Tibial nerve (tissue), 4 donors: Measurements from ENCODE around the gene KCNC3.

Source experiments
- CTCF ChIP-seq, 5 experiments: fragments of 200-600 bp in 3 of 5; fragments of 450-650 bp in 2 of 5; sonication (generic) in 3 of 5; IDR thresholded peaks; one replicate each; pipeline ENCODE4 v1.5.1; 2016 to 2019; ENCODE audit warnings: antibody characterized with exemption in 5 of 5, mild to moderate bottlenecking in 3 of 5, moderate library complexity in 2 of 5
- EP300 ChIP-seq, 2 donors: sonication (generic); formaldehyde crosslinking; IDR thresholded peaks; one replicate each; pipeline ENCODE4 v1.6.1; 2017; ENCODE audit warnings: antibody characterized with exemption in 2 of 2, mild to moderate bottlenecking in 1 of 2
- POLR2A ChIP-seq, 2 donors: fragments of 450-650 bp; IDR thresholded peaks; one replicate each; pipeline ENCODE4 v1.6.1; 2017; ENCODE audit warnings: antibody characterized with exemption in 2 of 2, mild to moderate bottlenecking in 2 of 2, moderate library complexity in 2 of 2

- TF ChIP-seq POLR2A (IDR thresholded peaks at IDR 0.05) (no peak), CTCF (IDR thresholded peaks at IDR 0.05) (no peak), EP300 (IDR thresholded peaks at IDR 0.05) (no peak)
Measured at GRCh38 chr19:50317115-50317514, 12.1 kb downstream of the KCNC3 start.
